GM18511 (cell line): ENCODE measurements around the gene P4HB.
A peak's percentile ranks its signal among the peaks of the same experiment; 100 is the strongest.

Experiments
- ATAC-seq: cut with Tn5 transposase; IDR thresholded peaks from one replicate; pipeline ENCODE4 v1.9.1; 2021; ENCODE audit warnings: mild to moderate bottlenecking, moderate library complexity; ENCODE audit not compliant: unreplicated experiment

The P4HB gene

GRCh38 chr17:81898029-81898866, 37.9 kb upstream of the P4HB start:
- ATAC-seq, result no peak

GRCh38 chr17:81895400-81895799, 35.1 kb upstream of the P4HB start:
- no peak for ATAC-seq

GRCh38 chr17:81891303-81891552, 30.9 kb upstream of the P4HB start:
- ATAC-seq, result peak; percentile 19

DNA sequence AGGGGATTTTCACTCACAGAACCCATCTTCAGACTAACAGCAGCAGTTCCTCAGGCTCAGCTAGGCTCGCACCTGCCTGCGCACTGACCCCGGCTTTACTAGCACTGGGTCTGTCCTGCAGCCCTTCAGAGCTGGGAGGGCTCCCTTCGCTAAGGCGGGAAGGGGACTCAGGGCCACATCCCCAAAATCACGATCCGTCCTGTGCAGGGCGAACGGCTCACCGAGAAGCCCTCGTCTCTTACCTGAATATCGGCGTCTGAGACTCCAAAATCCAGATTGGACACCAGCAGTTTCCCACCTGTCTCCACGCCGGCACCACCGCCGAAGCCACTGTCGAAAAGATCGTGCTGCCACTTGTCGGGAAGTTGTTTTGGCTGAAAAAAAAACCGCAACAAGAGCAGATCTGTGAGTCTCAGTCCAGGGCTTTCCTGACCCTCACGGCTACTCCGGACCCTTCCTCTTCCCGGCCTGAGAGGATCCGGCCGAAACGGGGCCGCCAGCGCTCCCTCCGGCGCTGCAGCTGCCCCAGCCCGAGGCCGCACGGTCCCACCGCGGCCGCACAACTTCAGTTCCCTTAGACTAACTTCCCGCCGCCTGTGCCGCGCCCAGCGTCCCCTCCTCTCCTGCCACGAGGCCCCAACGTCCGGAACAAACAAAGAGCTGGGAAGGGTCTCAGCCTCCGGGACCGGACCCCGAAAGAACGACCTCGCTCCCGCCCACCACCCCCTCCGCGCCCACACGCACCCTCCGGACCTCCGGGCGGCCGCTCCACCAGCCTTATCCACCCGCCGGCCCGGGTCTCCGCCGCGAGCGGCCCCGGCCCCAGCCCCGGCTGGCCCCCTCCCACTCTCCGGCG, 30.3 kb upstream of the P4HB start:
- ATAC-seq, result no peak

DNA sequence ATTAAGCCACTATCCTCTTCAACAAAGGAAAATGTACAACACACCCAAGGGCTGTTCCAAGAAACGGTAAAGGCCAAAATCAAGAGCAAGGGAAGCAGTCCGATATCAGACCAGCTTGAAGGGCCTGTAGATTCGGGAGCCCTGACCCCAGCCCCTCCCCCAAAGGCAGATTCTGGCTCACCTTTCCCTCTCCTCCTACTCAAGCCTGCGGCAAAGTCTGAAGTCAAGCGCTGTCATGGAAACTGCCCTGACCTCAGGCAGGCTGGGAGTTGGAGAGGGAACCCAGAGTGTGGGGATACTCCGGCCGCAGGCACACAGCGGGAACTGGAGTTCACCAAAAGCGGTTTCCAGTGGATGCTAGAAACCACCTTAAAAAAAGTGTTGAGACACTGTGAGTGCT, 29.3 kb upstream of the P4HB start:
- ATAC-seq, result no peak

DNA sequence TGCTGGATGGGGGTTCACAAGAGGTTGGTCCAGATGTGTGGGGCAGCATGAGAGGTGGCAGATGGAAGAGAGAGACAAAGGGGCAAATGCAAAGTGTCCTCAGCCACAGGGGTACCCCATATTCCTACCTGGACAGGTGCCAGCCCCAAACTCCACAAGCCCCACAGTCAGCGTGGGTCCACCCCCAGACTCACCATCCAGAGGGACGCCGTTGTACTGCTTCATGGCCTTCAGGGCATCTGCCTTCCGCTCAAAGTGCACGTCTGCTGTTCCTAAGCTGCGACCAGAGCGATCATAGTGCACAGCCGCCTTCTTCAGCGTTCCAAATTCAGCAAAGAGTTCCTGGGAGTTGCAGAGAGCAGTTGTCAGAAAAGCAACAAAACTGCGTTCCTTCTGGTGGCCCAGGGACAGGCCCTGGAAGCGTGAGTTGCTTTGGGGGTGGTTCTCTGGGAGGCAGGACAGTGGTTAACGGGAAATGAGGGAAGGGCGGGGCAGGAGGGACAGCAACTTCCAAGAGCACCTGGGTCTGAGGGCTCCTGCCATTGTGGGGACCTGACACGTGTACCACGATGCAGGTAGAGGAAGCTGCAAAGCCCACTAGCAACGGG, 28.8 kb upstream of the P4HB start:
- ATAC-seq, result no peak

GRCh38 chr17:81888105-81888987, 28.0 kb upstream of the P4HB start:
- ATAC-seq, result no peak

DNA sequence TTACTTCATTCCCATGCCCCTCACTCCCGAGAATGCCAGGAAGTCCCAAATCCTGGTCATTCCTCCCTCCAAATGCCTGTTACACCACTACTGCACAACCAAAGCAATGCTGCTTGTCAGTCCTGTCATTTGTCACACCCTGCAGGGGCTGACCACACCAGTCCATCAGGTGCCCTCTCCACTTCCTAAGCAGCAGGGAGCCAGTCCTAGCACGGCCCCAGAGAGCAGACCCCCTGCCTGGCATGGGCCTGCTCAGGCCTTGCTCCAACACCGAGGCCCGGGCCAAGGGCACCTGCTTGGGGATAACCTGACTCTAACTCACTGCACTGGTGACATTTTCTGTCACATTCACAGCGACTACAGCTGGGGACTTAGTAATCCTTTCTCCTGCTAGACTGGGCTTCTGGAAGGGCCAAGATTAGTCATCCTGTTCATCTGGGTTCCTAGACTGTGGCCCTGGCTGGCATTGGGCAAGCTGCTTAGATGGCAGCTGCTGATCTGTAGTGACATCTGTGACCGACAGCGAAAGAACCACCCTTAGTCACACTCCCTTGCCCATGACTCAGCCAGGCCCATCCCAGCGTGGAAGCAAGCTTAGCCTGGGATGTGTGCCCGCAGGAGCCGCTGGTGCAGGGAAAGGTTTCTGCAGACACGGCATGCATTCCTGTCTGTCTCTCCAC, 25.7 kb upstream of the P4HB start:
- no peak for ATAC-seq

GRCh38 chr17:81885454-81885853, 25.1 kb upstream of the P4HB start:
- no peak for ATAC-seq

DNA sequence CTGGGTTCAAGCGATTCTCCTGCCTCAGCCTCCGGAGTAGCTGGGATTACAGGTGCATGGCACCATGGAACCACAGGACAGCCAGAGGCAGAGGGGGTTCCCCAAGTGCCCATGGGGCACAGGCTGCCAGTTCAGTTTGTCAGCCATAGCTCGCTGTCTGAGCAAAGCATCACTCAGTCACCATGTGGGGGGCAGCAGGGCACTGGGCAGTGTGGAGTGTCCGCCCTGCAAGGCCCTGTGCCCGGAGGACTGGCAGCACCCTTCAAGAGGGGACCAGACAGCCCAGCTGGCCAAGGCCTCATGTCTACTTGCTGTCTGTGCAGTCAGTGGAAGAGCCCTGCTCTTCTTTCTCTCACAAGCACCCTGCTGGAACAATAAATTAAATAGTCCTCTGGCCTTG, 24.6 kb upstream of the P4HB start:
- no peak for ATAC-seq

- no peak for ATAC-seq
Observed at GRCh38 chr17:81884520-81884919, 24.2 kb upstream of the P4HB start.

DNA sequence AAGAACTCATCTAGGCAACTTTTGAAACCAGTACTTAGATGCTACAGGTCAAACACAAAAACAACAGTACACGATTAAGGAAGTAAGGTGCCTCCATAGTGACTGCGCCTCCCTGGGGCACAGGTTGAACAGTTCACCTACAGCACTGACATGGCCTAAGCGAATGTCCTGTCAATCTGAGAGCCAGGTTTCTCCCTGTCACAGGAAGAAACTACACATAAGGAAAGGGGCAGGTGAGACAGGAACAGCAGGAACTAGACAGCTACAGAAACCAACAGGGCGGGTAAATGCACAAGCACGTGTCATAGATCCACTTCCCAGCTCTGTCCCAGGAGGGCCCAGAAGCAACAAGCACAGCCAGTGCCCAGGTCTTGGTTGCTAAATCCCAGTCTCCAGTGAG, 18.8 kb upstream of the P4HB start:
- no peak for ATAC-seq

- ATAC-seq, result no peak
Observed at GRCh38 chr17:81878294-81878693, 18.0 kb upstream of the P4HB start.

- no peak for ATAC-seq
Observed at GRCh38 chr17:81877569-81877968, 17.2 kb upstream of the P4HB start.

DNA sequence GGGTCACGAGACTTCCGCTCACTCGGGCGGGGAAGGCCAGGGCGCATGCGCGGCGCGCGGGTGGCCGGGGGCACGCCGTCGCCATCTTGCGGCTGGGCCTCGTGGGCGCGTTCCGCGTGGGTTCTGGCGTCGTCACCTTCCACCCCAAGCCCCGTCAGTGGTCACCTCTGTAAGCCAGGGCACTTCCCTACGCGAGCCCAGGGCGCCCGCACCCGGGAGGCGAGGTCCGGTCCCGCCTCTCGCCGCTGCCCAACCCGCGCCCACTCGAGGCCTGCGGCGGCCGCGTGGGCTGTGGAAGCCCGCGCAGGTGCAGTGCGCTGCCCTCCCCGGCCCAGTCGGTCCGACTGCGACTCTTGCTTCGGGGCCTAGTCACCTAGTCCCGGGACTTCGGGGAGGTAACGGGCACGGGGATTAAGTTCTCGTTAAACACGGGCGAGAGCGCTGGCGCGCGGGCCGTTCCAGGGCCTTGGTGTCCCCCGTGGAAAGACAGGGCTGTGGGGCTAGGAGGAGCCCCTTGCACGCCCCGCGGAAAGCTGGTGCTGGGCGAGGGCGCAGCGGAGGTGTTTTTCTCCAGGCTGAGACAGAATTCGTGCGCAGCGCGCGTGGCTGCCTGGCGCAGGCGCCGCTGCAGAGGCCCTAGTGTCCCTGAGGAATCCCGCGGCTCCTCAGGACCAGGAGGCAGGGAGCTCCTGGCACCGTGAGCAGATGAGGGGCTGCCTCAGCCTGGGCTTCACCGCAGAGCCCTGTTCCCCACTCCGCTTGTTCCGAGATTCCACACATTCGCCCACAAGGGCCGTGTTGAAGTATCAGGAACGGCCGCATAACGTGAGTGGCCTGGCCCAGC, 11.3 kb upstream of the P4HB start:
- peak; percentile 47 for ATAC-seq

GRCh38 chr17:81870981-81871386, 10.6 kb upstream of the P4HB start, which contains the start of gene ARHGDIA:
TSS of gene ARHGDIA (minus strand) at chr17:81871337. CDS start at chr17:81869930, 1,407 bp downstream.
- peak; percentile 19 for ATAC-seq

DNA sequence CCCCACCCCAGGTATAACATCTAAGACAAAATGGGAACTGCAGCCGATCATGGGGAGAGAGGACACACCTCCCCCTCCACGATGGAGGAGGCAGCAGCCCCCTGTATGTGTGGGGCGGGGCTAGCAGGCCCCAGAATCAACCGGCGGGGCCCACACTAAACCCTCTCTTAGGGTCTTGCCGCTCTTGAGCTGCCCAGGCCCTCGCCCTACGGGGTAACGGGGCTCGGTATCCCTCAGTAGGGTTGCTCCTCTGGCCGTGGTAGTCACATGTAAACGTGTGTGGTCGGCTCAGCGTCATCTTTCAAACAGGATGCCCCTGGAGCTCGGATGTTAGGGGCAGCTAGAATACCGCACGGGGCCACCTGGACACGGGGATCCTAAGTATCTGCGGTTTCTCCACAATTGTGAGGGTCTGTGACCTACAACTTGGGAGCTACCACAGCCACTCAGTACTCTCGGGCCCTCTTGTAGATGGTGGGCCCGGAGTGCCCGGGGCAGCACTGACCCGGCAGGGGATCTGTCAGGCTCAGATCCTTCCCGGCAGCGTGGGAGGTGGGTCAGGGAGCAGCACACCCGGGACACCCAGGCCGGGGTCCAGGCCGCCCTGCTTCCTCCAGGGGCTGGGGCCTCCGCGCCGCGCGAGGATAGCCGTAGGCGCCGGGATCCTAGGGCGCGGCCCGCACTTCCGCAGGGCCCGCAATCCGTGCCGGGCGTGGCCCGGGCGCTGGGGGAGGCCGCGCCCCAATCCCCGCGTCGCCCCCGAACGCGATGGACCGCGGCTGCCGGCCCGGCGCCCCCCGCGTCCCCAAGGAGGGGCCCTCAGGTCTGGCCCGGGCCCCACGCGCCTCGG, 10.0 kb upstream of the P4HB start:
- peak; percentile 7 for ATAC-seq
